ENCODE results near the gene PAWR.
"Not testable (repeated sequence)": the region's sequence is repeated elsewhere in the genome, so short reads cannot be mapped to it uniquely, and the experiment has no call there.

PAWR gene

GRCh38 chr12:79596719-79597350 is 93.9 kb downstream of the PAWR start:
- no peak for DNase-seq (ENCODE audit: low read depth in 1 of 2, low spot score in 1 of 2)

- no peak for DNase-seq (ENCODE audit: low read depth in 1 of 2, low spot score in 1 of 2)
These were observed 95.5 kb downstream of the PAWR start for GRCh38 chr12:79595273-79595672.

DNA sequence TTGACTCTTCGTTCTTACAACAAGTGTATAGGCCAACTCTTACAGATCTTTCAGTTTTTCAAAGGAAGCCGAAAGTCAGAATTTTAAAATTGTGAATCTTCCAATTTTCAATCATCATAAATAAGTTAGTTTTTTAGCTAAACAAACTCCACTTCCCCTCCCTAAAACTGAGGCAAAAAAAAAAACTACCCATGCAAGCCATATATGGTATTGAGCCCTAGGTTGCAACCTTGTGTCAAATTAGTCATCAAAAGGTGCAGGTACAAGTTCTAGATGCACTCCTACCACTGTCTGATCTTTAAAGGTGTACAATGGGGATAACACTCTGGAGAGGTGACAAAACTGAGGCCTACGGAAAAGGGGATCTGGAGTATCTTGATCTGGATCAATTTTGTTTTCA is 97.9 kb downstream of the PAWR start:
- DNase-seq (ENCODE audit: low read depth in 1 of 2, low spot score in 1 of 2): no peak

GRCh38 chr12:79591988-79592387 is 98.8 kb downstream of the PAWR start:
- DNase-seq (ENCODE audit: low read depth in 1 of 2, low spot score in 1 of 2): no peak

DNA sequence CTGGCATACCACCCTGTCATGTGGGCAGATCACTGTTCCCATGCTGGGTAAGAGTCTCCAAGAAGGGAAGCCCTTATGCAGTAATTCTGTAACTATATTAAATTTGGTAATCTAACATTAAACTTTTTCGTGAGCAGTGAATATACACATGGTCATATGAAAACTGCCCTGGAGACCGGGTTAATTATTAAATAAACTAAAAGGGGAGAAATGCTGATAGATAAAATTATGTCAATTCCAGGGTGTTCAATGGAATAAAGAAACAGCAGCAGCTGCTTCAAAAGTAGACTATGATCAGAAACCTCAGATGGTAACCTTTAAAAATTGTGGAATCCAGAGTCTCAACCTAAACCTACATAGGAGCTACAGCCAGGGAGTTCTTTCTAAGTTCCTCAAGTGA is 100.0 kb downstream of the PAWR start:
- no peak for DNase-seq (ENCODE audit: low read depth in 1 of 2, low spot score in 1 of 2)

DNA sequence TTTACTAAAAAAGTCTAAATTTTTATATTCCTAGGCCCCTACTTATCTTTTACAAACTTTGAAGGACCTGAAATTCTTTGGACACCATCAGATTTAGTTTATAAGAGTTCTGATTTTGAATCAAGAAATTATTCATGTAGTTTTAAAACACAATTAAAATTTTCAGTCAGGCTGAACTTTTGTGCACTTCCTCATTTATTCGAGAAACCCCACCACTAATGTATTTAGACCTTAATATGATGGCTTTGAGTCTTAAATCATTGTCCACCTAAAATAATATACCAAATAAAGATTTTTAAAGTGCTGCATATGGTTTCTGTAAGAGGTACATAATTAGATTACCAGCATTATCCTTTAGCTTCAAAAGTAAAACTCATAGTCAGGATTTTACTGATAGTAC is 103.4 kb downstream of the PAWR start:
- DNase-seq (ENCODE audit: low read depth in 1 of 2, low spot score in 1 of 2): no peak

GRCh38 chr12:79585147-79585546 is 105.6 kb downstream of the PAWR start:
- no peak for DNase-seq (ENCODE audit: low read depth in 1 of 2, low spot score in 1 of 2)

DNA sequence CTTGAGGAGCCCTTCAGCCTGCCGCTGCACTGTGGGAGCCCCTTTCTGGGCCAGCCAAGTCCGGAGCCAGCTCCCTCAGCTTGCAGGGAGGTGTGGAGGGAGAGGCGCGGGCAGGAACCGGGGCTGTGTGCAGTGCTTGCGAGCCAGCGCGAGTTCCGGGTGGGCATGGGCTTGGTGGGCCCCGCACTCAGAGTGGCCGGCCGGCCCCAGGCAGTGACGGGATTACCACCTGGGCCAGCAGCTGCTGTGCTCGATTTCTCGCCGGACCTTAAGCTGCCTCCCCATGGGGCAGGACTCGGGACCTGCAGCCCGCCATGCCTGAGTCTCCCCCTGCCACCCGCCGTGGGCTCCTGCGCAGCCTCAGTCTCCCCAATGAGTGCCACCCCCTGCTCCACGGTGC is 116.9 kb downstream of the PAWR start:
- no peak for DNase-seq (ENCODE audit: low read depth in 1 of 2, low spot score in 1 of 2)

DNA sequence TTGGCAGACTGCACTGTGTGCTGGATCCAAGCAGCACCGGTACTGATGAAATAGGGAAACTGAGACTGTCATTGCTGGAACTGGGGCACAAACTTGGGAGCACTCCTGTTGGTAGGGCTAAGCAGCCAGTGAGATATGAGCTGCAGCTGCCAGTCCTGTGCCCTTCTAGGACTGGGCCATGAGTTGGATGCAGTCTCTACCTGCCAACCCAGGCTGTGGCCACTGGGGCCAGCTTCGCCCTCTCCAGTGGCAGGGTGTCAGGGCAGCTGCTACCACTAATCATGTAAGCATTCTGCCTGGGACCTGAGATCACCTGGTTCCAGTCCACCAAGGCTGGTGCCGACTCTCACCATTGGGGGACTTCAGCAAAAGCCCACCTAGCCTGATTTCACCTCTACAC is 121.1 kb downstream of the PAWR start:
- DNase-seq (ENCODE audit: low read depth in 1 of 2, low spot score in 1 of 2): no peak

GRCh38 chr12:79567175-79567563 is 123.6 kb downstream of the PAWR start:
- no peak for DNase-seq (ENCODE audit: low read depth in 1 of 2, low spot score in 1 of 2)

GRCh38 chr12:79566452-79567174 is 124.2 kb downstream of the PAWR start:
- no peak for DNase-seq (ENCODE audit: low read depth in 1 of 2, low spot score in 1 of 2)

- not testable (repeated sequence) for DNase-seq (ENCODE audit: low read depth in 1 of 2, low spot score in 1 of 2)
These were observed 125.9 kb downstream of the PAWR start for GRCh38 chr12:79564727-79565350.

GRCh38 chr12:79563021-79563740 is 127.6 kb downstream of the PAWR start:
- DNase-seq (ENCODE audit: low read depth in 1 of 2, low spot score in 1 of 2): no peak

GRCh38 chr12:79561401-79562132 is 129.2 kb downstream of the PAWR start:
- DNase-seq (ENCODE audit: low read depth in 1 of 2, low spot score in 1 of 2): no peak

DNA sequence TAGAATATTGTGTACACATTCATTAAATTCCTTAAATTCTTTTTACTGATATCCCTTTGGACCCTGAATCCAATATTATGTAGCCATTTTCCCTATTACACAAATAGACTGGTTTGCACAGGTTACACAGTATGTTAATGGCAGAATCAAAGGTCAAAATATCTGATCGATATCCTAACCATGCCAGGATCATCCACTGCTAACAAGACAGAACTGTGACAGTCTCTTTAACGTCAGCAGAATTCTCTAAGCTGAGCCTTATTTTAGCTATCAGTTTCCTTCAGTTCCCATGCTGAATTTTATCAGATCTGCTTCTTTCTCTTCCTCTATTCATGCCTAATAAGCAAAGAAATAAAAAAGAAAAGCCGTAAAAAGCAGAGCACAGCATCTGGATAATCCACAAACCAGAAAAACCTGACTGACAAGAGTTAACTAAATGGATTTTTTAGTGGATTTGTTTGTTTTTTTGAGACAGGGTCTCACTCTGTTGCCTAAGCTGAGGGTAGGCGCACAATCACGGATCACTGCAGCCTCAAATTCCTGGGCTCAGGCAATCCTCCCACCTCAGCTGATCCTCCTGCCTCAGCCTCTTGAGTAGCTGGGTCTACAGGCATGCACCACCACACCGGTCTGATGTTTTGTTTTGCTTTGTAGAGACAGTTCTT is 130.4 kb downstream of the PAWR start:
- DNase-seq (ENCODE audit: low read depth in 1 of 2, low spot score in 1 of 2): no peak

DNA sequence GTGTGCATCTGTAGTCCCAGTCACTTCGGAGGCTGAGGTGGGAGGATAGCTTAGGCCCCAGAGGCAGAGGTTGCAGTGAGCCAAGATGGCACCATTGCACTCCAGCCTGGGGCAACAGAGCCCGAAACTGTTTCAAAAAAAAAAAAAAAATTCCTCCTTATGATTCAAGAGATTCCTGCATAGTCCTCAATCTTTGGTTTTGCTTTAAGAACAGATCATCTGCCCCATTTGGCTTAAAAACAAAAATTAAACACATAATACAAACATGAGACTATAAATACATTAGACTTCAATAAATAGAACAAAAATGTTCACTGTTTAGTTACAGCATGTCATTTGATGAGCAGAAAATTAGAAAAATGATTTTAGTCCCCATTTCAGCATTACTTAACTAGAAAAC is 131.2 kb downstream of the PAWR start:
- DNase-seq (ENCODE audit: low read depth in 1 of 2, low spot score in 1 of 2): no peak

DNA sequence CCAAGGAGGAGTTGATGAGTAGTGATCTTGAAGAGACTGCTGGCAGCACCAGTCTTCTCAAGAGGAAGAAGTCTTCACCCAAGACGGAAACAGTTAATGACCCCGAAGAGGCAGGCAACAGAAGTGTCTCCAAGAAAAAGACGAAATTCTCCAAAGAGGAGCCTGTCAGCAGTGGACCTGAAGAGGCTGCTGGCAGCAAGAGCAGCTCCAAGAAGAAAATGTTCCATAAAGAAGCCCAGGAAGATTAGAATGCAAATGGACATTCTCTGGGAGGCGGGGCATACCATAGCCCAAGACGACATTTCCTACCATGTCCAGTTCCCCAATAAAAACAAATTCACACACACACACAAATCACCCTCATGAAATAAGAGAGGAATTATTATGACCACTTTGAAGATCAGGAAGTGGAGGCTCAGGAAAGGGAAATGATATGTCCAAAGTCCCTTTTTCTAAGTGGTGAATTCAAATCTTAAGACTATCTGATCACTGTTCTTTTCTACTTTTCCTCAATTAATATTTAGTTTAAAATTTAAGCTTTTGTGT is 131.8 kb downstream of the PAWR start:
- DNase-seq (ENCODE audit: low read depth in 1 of 2, low spot score in 1 of 2): no peak

GRCh38 chr12:79557690-79558315 is 133.0 kb downstream of the PAWR start:
- DNase-seq (ENCODE audit: low read depth in 1 of 2, low spot score in 1 of 2): no peak

GRCh38 chr12:79555028-79555925 is 135.5 kb downstream of the PAWR start:
- no peak for DNase-seq (ENCODE audit: low read depth in 1 of 2, low spot score in 1 of 2)
